Muscle of leg (tissue), 11 donors: Measurements from ENCODE around the gene STARD13. TPM values are rescaled to one million over a fixed set of nuclear protein-coding genes. Genes with fewer than 3 reads are reported as not detected.

Source experiments
- DNase-seq: peaks from one replicate; pipeline ENCODE4 v3.0.0; 2013
- H3K27ac ChIP-seq: one replicate; pipeline ENCODE4 v1.5.1; 2013; ENCODE audit warnings: mild to moderate bottlenecking, low read length, control low read depth
- H3K27me3 ChIP-seq: one replicate; pipeline ENCODE4 v1.6.1; 2013; ENCODE audit warnings: low read length; ENCODE audit not compliant: control insufficient read depth, insufficient read depth
- H3K36me3 ChIP-seq: one replicate; pipeline ENCODE4 v1.6.1; 2013; ENCODE audit warnings: low read length; ENCODE audit not compliant: control insufficient read depth, insufficient read depth
- H3K4me1 ChIP-seq: one replicate; pipeline ENCODE4 v1.6.1; 2013; ENCODE audit warnings: low read length; ENCODE audit not compliant: control insufficient read depth, insufficient read depth
- H3K4me3 ChIP-seq: one replicate; pipeline ENCODE4 v1.5.1; 2013; ENCODE audit warnings: low read length, control low read depth
- H3K9me3 ChIP-seq: replicated peaks from 2 replicates; pipeline ENCODE4 v1.6.1; 2013; ENCODE audit warnings: low read depth, low read length; ENCODE audit not compliant: control insufficient read depth
- WGBS: methylation state at CpG from one replicate; pipeline ENCODE4 v1.1.5; 2013; ENCODE audit warnings: missing lambda C conversion rate; ENCODE audit not compliant: insufficient coverage; 5-methylcytosine and 5-hydroxymethylcytosine counted together
- polyA plus RNA-seq, 8 donors: library from polyadenylated mRNA; unstranded; fragments of 120-200 nt; gene quantifications; one replicate each; pipeline versions ENCODE4 v1.2.1 to v1.2.3, GENCODE V29; 2013; ENCODE audit warnings: inconsistent platforms in 1 of 8, low replicate concordance in 1 of 8; ENCODE audit not compliant: insufficient read length in 8 of 8, insufficient read depth in 1 of 8
- total RNA-seq: library from RNA; stranded (reverse); fragments of 120-200 nt; gene quantifications from one replicate; pipeline ENCODE4 v1.2.4, GENCODE V29; 2013

The STARD13 gene
- total and polyA plus RNA-seq, 9 donors = 15.7 to 28.1 (median 21.8) TPM

DNA sequence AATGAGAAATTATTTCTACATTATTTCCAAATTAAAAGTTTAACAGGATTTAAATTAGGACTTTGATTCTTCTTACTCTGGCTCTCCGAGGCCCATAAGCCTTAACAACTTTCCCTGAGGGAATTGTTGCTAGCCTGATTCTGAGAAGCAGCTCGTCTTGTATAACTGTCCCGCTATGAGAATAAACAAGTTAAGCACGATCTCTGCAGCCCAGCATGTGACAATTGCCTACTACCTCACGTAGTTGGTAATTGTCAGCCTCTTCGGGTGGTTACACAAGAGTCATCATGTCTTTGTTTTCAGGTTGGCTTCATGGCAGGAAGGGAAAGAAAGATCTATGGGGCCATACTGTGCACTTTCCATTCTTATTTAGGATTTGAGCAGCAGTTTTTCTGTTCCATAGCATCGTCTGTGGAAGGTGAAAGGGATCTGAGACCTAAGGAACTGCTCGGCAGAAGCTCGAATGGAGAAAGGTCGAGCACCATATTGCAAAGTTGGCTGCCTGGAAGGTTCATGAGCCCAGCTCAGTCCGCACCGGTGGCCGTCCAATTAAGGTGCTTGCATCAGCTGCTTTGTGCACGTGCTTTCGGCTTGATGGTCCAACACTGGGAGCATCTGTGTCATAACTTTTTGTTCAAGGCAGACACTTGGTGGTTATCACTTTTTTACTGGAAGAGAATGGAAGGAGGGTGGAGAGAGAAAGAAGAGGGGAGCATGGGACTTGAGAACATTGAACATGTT is 1.8 kb upstream of the STARD13 start:
- Histone ChIP-seq H3K27me3 (no peaks in the 10 kb centered on the region), H3K36me3 (peaks cover 7% of the 10 kb centered on the region), H3K4me1 (peaks cover 7% of the 10 kb centered on the region), H3K27ac (no peak overlapping the region), H3K9me3 (no peaks in the 10 kb centered on the region), H3K4me3 (no peak overlapping the region)
- WGBS = 87% methylated on average over 13 of the region's 15 CpGs
- DNase-seq = no peak

DNA sequence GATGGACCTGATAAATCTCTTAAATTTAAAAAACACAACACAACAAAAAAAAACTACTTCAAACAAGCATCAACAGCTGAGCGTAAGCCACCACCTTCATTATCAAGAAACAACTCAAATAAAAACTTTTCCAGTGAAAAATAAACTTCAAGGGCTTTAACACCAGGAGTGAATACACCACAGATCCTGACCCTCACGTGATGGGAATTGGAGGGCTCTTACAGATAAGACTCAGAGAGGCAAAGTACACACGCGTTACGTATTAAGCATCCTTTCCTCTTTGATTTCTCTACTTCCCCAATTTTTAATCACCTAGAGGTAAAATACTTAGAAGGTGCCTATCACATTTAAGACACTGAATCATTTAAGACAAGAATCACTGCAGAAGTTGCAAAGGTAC is 573 bp upstream of the STARD13 start:
- H3K27ac ChIP-seq = peak overlapping the region; percentile 95
- peaks cover 7% of the 10 kb centered on the region for H3K36me3 ChIP-seq
- peak overlapping the region; percentile 58 for H3K4me3 ChIP-seq
- H3K27me3 ChIP-seq = no peaks in the 10 kb centered on the region
- WGBS = no CpG with 5 or more reads among the region's 5 CpGs
- peaks cover 7% of the 10 kb centered on the region for H3K4me1 ChIP-seq
- peak; percentile 57 for DNase-seq
- H3K9me3 ChIP-seq = no peaks in the 10 kb centered on the region

DNA sequence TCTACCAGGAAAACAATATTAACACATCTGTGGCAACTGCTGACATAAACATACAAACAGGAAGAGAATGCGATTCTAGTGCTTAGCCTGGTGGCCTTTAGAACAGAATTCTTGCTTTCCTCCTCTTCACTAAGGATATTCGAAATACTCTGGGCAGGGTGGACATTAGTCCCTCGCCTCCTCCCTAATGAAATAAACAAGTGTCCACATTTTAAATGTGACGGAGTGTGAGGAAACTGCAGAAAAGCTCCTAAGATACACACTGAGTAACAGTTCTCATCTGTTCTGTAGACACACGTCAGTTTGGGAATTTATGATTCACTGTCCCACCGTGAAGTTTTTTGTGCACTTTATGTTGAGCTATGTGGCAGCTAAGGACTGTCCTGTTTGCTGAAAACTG is 639 bp downstream of the STARD13 start:
- Histone ChIP-seq H3K9me3 (no peaks in the 10 kb centered on the region), H3K27me3 (no peaks in the 10 kb centered on the region), H3K27ac (peak overlapping the region; percentile 95), H3K36me3 (peaks cover 7% of the 10 kb centered on the region), H3K4me3 (peak overlapping the region; percentile 58), H3K4me1 (peaks cover 4% of the 10 kb centered on the region)
- WGBS = 13% methylated on average over 1 of the region's 6 CpGs
- peak; percentile 55 for DNase-seq

DNA sequence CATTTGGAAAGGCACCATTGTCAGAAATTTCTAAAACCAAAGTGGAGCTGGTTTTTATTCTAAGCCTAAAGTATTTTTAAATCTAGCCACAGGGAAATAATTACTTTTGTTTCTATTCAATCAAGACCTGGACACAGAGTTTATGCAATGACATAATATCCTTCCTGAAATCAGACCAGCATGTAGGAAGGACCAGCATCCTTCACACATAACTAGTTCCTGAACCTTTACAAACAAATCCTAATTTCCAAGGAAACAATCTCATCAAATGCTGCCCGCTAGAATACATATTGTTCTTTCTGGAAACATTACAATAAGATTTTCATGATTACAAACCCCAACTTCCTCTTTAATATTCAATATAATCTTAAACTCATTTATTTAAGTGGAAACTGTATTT is 1.5 kb downstream of the STARD13 start:
- peaks cover 7% of the 10 kb centered on the region for H3K36me3 ChIP-seq
- peak overlapping the region; percentile 95 for H3K27ac ChIP-seq
- H3K4me3 ChIP-seq = peak overlapping the region; percentile 58
- no CpG with 5 or more reads among the region's 1 CpG for WGBS
- H3K4me1 ChIP-seq = peaks cover 2% of the 10 kb centered on the region
- peak; percentile 81 for DNase-seq
- H3K27me3 ChIP-seq = no peaks in the 10 kb centered on the region
- no peaks in the 10 kb centered on the region for H3K9me3 ChIP-seq

DNA sequence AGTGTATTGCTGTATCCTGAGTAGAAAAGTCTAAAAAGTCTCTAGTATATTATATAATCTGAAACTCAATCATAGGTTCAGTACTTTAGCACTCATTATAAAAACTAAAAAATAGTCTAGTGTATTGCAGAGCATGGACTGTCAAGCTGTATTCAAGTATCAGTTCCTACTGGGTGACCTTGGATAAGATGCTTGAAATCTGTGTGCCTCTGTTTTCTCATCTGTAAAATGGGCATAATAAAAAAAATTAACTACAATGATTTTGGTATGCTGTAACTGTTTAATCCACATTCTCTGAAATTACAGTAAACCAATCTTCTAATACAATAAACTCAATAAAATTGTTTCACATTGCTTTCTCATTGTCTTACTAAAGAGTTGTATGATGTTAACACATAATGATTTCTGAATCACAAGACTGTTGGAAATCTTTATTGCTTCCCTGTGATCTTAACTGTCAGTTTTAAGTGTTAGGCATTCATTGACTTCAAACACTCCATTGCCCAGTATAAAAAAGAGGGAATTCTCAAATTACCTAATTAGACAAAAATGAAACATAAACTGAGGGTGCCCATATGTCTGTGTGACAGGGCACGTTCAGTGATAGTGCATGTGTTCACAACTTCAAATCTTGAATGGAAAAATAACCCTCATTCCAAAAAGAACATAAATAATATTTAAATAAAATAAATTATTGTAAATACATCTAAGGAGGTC is 2.2 kb downstream of the STARD13 start:
- Histone ChIP-seq H3K27ac (peak overlapping the region; percentile 95), H3K36me3 (peaks cover 7% of the 10 kb centered on the region), H3K4me1 (peaks cover 2% of the 10 kb centered on the region), H3K27me3 (no peaks in the 10 kb centered on the region), H3K4me3 (peak overlapping the region; percentile 8), H3K9me3 (no peaks in the 10 kb centered on the region)
- WGBS = no CpG with 5 or more reads among the region's 1 CpG
- no peak for DNase-seq

- DNase-seq = no peak
- WGBS = no CpG with 5 or more reads among the region's 2 CpGs
- peaks cover under 1% of the 10 kb centered on the region for H3K36me3 ChIP-seq
- peaks cover 2% of the 10 kb centered on the region for H3K4me1 ChIP-seq
- H3K27me3 ChIP-seq = no peaks in the 10 kb centered on the region
- no peaks in the 10 kb centered on the region for H3K9me3 ChIP-seq
- H3K4me3 ChIP-seq = no peak overlapping the region
- peak overlapping the region; percentile 95 for H3K27ac ChIP-seq
These were observed 3.5 kb downstream of the STARD13 start for GRCh38 chr13:33281951-33282595.

DNA sequence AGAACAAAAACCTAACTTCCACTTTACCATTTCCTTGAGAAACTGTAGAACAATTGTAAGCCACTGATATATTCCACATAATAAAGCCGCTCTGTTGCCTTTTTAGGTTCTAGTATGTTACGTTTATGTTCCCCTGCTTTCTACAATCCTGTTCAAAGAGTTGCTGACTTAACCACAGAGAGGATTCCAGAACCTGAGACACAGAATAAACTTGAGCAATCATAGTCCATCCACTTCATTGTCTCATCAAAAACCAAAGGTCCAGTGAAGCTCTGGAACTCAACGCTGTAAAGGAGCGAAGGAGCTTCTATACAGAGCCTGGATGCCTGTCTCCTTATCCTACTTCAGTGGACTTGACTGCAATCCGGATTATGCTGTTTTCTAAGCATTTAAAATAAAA is 4.6 kb downstream of the STARD13 start:
- Histone ChIP-seq H3K27me3 (no peaks in the 10 kb centered on the region), H3K4me1 (peaks cover 2% of the 10 kb centered on the region), H3K4me3 (no peak overlapping the region), H3K9me3 (no peaks in the 10 kb centered on the region), H3K27ac (no peak overlapping the region), H3K36me3 (no peaks in the 10 kb centered on the region)
- DNase-seq = no peak
- 92% methylated on average over 3 of the region's 5 CpGs for WGBS

DNA sequence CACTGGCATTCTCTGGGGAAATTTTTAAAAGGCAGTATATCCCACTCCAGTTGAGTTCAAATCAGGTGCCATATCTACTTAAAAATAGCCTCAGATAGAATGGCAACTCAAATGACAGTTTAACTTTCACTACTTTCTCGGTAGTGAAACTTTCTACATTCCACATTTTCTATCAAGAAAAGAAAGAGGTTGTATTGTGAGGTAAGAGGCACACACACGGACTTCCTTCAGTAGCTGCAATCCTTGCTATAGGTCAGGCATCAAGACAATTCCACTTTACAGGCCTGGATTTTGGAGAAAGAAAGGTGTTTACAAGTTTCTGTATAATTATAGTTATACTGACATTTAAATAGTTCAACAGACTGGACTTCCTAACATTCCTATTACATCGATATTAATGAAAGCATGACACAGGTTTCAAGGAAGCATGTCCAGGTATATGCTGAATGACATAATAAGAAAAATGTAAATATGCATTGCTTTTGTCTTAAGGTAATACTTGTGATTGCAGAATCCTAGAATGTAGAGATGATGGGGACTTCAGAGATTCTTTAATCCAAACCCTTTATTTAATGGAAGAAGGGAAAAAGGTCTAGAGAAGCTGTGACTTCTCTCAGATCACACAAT is 5.2 kb downstream of the STARD13 start:
- WGBS = no CpG with 5 or more reads among the region's 3 CpGs
- Histone ChIP-seq H3K27ac (peak overlapping the region; percentile 14), H3K4me1 (peaks cover 2% of the 10 kb centered on the region), H3K36me3 (no peaks in the 10 kb centered on the region), H3K9me3 (no peaks in the 10 kb centered on the region), H3K4me3 (no peak overlapping the region), H3K27me3 (no peaks in the 10 kb centered on the region)
- no peak for DNase-seq

DNA sequence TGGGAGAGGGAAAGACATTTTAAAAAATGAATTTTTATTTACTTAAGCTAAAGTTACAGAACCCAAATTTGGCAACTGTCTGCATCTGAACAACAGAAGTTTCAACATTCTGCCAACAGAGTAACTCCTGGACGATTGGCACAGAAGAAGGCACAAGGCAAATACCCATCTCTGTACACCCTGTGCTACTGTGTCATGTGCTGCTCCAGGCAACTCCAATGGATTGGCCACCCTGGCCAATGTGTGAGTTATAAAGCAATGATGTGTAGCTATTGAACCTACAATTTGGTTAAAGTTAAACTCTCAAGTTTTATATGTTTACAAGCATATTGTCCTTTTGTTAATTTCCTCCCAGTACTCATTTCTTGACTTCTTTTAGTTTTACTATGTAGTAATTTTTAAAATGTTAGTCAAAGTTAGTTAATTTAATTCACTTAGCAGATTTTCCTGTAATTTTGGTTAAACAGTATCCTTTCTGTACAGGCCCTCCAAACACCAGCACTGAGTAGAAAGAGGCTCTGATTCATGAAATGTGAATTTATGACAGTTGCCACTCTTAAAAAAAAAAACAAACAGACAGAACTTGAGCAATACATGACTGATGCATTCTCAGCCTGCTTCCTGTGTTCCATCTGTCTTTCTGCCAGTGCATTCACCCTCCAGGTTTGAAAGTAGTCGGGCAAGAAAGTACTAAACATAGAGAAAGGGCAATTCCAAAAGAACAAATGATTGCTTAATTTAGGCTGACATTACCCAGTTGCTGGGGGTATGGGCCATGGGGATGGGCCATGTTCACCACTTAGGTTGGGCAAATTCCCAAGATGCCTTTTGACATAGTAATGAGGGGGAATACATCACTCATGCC is 5.9 kb downstream of the STARD13 start:
- no peaks in the 10 kb centered on the region for H3K9me3 ChIP-seq
- peak overlapping the region; percentile 15 for H3K27ac ChIP-seq
- no peak overlapping the region for H3K4me3 ChIP-seq
- H3K27me3 ChIP-seq = no peaks in the 10 kb centered on the region
- WGBS = 80% methylated on average over 1 of the region's 2 CpGs
- no peaks in the 10 kb centered on the region for H3K36me3 ChIP-seq
- H3K4me1 ChIP-seq = peaks cover 2% of the 10 kb centered on the region
- no peak for DNase-seq
